GM12892 (cell line): ENCODE data around the gene INPP4B.

Experiments used
- DNase-seq: peaks from one replicate; pipeline ENCODE4 v3.0.0; 2011; ENCODE audit not compliant: insufficient read length
- FAIRE-seq: peaks from 2 replicates; lab custom pipeline; 2011; peaks lifted over from hg19 to GRCh38; lab: Jason Lieb, UNC
- POLR2A ChIP-seq: IDR thresholded peaks from 2 replicates; pipeline ENCODE4 v1.6.1; 2011; ENCODE audit warnings: low read depth, low read length, control low read depth
- POLR2AphosphoS5 ChIP-seq: IDR thresholded peaks from 2 replicates; pipeline ENCODE4 v1.6.1; 2011; ENCODE audit warnings: low read depth, low read length, control low read depth
- TAF1 ChIP-seq: IDR thresholded peaks from 2 replicates; pipeline ENCODE4 v1.6.1; 2011; ENCODE audit warnings: low read depth, mild to moderate bottlenecking, control low read depth, low read length, borderline replicate concordance

The INPP4B gene

GRCh38 chr4:142112451-142112850, 733.6 kb downstream of the INPP4B start:
- no peak for DNase-seq
- no peak for FAIRE-seq
- TF ChIP-seq TAF1 (no peak), POLR2AphosphoS5 (no peak), POLR2A (no peak)

GRCh38 chr4:142110136-142110535, 736.0 kb downstream of the INPP4B start:
- FAIRE-seq (no peak), DNase-seq (no peak)
- TF ChIP-seq TAF1, result no peak
- no peak for TF ChIP-seq POLR2AphosphoS5
- no peak for TF ChIP-seq POLR2A

GRCh38 chr4:142104041-142104440, 742.1 kb downstream of the INPP4B start:
- FAIRE-seq, result no peak
- no peak for DNase-seq
- no peak for TF ChIP-seq POLR2AphosphoS5
- no peak for TF ChIP-seq POLR2A
- TF ChIP-seq TAF1, result no peak

GRCh38 chr4:142101401-142101800, 744.7 kb downstream of the INPP4B start:
- no peak for DNase-seq
- no peak for FAIRE-seq
- TF ChIP-seq POLR2AphosphoS5 (no peak), TAF1 (no peak), POLR2A (no peak)

GRCh38 chr4:142100941-142101340, 745.2 kb downstream of the INPP4B start:
- DNase-seq (no peak), FAIRE-seq (no peak)
- no peak for TF ChIP-seq POLR2AphosphoS5
- TF ChIP-seq POLR2A, result no peak
- no peak for TF ChIP-seq TAF1

GRCh38 chr4:142098900-142099545, 747.1 kb downstream of the INPP4B start:
- FAIRE-seq, result no peak
- DNase-seq, result no peak
- TF ChIP-seq POLR2AphosphoS5, result no peak
- no peak for TF ChIP-seq POLR2A
- TF ChIP-seq TAF1, result no peak

- FAIRE-seq, result no peak
- DNase-seq, result no peak
- no peak for TF ChIP-seq TAF1
- TF ChIP-seq POLR2AphosphoS5, result no peak
Measured at GRCh38 chr4:142098380-142098779, 747.7 kb downstream of the INPP4B start.

GRCh38 chr4:142097015-142097414, 749.1 kb downstream of the INPP4B start:
- FAIRE-seq (no peak), DNase-seq (no peak)
- no peak for TF ChIP-seq POLR2AphosphoS5
- TF ChIP-seq TAF1, result no peak
- no peak for TF ChIP-seq POLR2A

GRCh38 chr4:142095886-142096605, 750.1 kb downstream of the INPP4B start:
- no peak for DNase-seq
- no peak for FAIRE-seq
- no peak for TF ChIP-seq POLR2AphosphoS5
- no peak for TF ChIP-seq POLR2A
- TF ChIP-seq TAF1, result no peak

GRCh38 chr4:142092941-142093340, 753.2 kb downstream of the INPP4B start:
- TF ChIP-seq TAF1, result no peak
- TF ChIP-seq POLR2AphosphoS5, result no peak
- TF ChIP-seq POLR2A, result no peak
- DNase-seq (no peak), FAIRE-seq (no peak)

- no peak for FAIRE-seq
- TF ChIP-seq POLR2A, result no peak
- no peak for TF ChIP-seq TAF1
- no peak for TF ChIP-seq POLR2AphosphoS5
Measured at GRCh38 chr4:142091691-142092182, 754.4 kb downstream of the INPP4B start.

More at GRCh38 chr4:142091691-142092182, 754.4 kb downstream of the INPP4B start:
- DNase-seq, result no peak
